GM18498 (cell line): ENCODE measurements around the gene STIP1.
A peak's percentile ranks its signal among the peaks of the same experiment; 100 is the strongest.

ENCODE experiments used
- ATAC-seq: cut with Tn5 transposase; IDR thresholded peaks from one replicate; pipeline ENCODE4 v1.9.1; 2021; ENCODE audit warnings: mild to moderate bottlenecking, moderate library complexity; ENCODE audit not compliant: unreplicated experiment

The STIP1 gene

DNA sequence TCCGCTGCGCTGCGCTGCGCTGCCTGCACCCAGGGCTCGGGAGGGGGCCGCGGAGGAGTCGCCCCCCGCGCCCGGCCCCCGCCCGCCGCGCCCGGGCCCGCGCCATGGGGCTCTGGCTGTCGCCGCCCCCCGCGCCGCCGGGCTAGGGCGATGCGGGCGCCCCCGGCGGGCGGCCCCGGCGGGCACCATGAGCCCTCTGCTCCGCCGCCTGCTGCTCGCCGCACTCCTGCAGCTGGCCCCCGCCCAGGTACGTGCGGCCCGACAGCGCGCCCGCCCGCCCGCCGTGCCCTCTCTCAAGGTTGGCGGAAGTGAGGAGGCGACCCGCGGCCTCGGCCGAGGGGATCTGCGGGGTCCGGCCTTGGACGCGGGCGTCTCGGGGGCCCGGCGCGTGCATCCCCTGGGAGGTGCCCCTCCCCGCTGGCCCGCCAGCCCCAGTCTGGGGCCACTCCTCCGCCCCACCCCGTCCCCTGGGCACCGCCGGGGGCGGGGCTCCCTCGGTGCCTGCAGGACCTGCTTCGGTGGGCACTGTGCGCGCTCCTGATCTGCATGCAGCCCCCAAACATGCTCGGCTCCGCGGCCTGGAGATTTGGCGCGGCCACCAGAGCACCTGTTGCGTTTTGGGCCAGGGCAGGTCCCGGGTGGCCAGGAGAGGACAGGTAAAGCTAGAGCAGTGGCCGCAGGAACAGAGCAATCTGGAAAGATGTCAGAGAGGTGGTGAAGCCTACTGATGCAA, 48.8 kb downstream of the STIP1 start:
- ATAC-seq, result peak; percentile 29

- no peak for ATAC-seq
These were observed 49.6 kb downstream of the STIP1 start for GRCh38 chr11:64235437-64236161.

DNA sequence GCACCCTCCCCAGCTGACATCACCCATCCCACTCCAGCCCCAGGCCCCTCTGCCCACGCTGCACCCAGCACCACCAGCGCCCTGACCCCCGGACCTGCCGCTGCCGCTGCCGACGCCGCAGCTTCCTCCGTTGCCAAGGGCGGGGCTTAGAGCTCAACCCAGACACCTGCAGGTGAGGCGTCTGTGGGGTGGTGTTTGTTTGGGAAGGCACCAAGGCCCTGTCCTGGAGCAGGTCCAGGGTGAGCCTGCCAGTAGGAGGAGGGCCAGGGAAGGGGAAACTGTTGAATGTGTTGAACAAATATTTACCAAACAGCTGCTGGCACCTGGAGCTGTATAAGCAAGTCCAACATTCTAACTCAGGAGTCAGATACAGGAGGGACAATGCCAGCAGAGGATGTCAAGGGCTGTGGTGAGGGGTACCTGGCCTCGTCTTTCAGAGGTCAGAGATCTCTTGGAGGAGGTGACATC, 51.5 kb downstream of the STIP1 start:
- ATAC-seq, result no peak

DNA sequence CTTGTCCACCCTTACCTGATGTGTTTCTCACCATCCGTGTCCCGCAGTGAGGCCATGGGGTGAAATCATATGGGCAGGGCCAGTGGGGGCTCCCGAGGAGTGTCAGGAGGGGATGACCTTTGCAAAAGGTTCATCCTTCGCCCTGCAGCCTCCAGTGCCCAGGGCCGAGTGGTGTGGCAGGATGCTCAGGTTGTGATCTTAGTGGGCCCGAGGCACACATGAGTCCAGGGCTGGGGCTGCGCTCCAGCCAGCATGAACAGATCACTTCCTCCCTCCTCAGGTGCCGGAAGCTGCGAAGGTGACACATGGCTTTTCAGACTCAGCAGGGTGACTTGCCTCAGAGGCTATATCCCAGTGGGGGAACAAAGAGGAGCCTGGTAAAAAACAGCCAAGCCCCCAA, 52.1 kb downstream of the STIP1 start:
- ATAC-seq, result no peak

DNA sequence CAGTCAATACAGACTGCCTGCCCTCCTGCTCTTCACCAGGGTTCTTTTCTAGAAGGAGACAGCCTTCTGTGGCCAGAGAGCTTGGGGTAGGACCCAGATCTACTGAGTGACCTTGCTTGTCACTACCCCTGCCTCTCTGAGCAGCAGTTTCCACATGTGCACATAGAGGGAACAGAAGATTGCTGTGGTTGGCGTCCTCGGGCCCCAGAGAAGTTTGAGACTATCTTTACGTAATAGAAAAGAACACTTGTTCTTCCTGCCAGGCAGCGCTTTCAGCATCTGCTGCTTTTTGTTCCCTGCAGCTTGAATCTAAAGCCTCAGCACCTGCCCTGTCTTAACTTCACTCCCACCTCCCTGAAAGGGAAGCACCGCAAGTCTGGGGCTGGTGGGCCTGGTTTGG, 53.0 kb downstream of the STIP1 start:
- no peak for ATAC-seq

- ATAC-seq, result no peak
These were observed 53.9 kb downstream of the STIP1 start for GRCh38 chr11:64239662-64240434.

DNA sequence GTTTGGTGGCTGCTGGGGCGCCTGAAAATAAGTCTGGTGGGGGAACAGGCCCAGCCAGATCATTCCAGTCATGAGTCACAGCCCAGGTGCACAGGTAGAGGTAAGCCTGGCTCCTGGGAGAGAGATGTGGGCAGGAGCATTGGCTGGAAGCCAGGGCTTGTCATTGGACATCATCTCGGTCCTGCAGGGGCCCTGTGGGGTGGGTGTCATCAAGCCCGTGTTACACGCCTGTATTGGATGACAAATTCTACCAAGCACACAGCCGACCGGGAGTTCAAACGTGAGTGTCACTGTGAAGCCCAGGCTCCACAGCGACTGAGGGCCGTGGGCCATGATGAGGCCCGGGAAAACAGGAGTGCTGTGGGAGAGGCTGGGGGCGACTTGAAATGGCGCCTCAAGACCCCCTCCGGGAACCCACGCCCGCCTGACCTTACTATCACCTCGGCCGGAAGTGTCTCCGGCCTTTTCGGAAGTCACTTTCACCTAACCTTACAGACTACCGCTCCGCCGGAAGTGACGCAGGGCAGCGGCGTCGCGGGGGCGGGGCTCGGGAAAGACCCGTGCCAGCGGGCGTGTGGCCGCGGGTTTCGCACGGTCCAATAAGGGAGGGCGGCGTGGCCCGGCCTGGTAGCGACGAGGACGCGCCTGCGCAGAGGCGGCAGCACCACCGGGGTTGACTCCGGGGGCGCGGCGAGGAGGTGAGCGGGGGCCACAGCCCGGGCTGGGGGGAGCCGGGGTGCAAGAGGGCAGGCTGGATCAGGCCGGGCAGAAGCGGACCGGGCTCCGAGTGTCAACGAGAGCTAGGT, 54.7 kb downstream of the STIP1 start, which contains the start of gene FKBP2:
Gene FKBP2, plus strand, starts transcription at position 661 of the 806 bp plus-strand sequence. CDS start 1,293 bp downstream, outside the sequence.
- ATAC-seq, result peak; percentile 57

- peak; percentile 72 for ATAC-seq
These were observed 55.2 kb downstream of the STIP1 start for GRCh38 chr11:64241241-64241490.

- ATAC-seq, result peak; percentile 12
These were observed 55.8 kb downstream of the STIP1 start for GRCh38 chr11:64241491-64242374.

GRCh38 chr11:64243236-64243854, 57.4 kb downstream of the STIP1 start:
- ATAC-seq, result no peak

GRCh38 chr11:64244107-64244506, 58.1 kb downstream of the STIP1 start:
- no peak for ATAC-seq

DNA sequence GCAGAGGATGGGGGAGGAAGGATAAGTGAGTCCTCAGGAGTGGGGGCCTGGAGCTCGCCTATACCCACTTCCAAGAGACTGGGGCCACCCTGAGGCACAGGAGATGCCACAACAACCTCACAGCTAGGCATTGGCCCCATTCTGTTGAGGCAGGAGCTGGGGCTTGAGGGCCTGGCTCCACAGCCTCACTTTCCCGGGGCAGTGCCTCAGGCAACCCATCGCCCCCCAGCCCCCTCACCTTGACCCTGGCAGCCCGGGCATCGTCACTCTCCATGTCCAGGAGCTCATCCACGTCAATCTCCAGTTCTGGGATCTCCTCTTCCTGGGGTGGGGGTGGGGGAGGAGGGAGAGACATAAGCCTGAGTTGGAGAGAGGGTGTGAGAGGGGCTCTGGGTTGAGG, 59.0 kb downstream of the STIP1 start:
- no peak for ATAC-seq

GRCh38 chr11:64245401-64245796, 59.4 kb downstream of the STIP1 start:
- no peak for ATAC-seq

- no peak for ATAC-seq
These were observed 60.0 kb downstream of the STIP1 start for GRCh38 chr11:64245797-64246620.

- ATAC-seq, result peak; percentile 19
These were observed 60.6 kb downstream of the STIP1 start for GRCh38 chr11:64246621-64246870.

DNA sequence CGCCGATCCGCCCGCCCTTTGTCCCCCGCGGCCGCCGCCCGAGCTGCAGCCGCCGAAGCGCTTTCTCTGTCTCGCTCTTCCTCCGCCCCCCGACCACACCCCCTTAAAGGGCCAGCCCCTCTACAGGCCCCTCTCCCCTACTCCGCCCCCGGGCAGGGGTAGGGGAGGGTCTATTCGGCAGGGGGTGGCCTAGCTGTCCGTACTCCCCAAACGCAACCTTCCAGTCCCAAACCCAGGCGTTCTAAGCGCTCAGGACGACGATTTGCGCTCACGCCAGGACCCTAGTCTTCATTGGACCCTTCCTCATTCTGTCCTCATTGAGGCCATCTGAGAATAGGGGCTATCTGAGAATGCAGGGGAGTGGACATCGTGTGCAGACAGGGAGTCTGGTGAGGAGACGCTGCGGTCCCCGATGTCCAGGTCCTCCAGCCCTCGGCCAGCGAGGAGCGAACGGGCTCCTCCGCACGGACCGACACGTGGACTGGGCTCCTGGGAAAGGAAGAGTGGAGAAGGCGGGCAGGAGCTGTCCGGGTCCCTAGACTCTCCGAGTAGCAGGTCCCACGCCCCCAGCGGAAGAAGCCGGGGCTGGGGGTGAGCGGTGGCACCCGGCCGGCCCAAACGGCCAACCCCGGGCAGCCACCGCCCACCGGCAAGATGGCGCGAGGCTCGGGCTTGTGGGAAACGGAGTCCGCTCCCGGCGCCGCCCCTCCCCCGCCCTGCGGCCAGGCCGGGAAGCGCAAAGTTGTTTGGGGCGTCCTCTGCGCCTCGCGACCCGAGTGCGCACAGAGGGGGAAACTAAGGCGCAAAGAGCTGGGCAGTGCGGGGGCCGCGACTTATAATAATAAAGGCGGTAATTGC, 61.1 kb downstream of the STIP1 start, which contains the start of gene PPP1R14B:
Gene PPP1R14B, minus strand, starts transcription at position 73 of the 858 bp plus-strand sequence. CDS start 270 bp downstream, outside the sequence.
- peak; percentile 41 for ATAC-seq

DNA sequence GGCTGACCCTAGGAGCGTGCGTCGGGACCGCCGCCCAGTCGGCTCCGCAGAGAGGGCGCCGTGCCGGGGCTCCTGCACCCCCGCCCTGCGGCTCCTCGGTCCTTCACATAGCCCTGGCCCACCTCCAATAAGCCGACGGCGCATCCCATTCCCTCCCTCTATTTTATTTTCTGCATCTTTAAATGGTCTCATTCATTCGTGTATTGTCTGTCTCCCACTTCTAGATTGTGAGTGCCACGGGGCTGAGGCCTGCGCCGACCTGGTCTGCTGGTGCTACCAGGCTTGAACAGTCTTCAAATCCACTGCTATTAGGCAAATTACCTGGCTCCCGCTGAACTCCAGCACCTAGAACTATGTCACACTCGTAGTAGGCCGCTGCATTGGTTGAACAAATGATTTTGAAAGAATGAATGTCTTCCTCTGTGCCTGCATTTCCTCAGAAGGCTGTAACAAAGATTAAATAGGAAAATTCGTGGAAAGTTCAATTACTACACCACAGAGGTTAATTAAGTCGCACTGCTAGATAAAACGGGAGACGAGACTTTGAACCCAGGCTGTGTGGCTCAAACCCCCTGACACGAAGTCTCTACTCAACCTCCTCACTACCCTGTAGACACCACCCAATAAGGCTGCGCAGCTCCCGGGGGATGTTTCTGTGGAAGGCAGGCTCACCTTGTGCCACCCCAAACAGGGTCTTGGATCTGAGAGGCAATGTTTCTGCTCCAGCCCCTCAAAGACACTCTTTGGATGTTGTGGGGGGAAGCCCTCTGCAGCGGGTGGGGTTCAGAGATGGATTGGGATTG, 62.0 kb downstream of the STIP1 start:
- no peak for ATAC-seq
